NT2/D1 (cell line): ENCODE measurements around the gene CDKN2B-AS1.

Source experiments
- YY1 ChIP-seq: IDR thresholded peaks from 2 replicates; pipeline ENCODE4 v1.6.1; 2011; ENCODE audit not compliant: insufficient read length, insufficient read depth
- ZNF274 ChIP-seq: IDR thresholded peaks from 2 replicates; pipeline ENCODE4 v1.6.1; 2011; ENCODE audit warnings: mild to moderate bottlenecking, low read depth, low read length

GRCh38 chr9:21982861-21983560 lies 11.6 kb upstream of the CDKN2B-AS1 start:
- TF ChIP-seq YY1 (no peak), ZNF274 (no peak)
